NCI-H748 treated with DMSO at 0.1 percent for 48 hours (cell line): Measurements from ENCODE around the gene TRIM75.
"Not testable (repeated sequence)": the region's sequence is repeated elsewhere in the genome, so short reads cannot be mapped to it uniquely, and the experiment has no call there.

Experiments
- DNase-seq: peaks from one replicate; lab custom pipeline; 2025; lab: John Stamatoyannopoulos, UW

TRIM75 gene

GRCh38 chr4:165053645-165054044, at the start of gene TRIM75:
TRIM75 (plus strand) TSS chr4:165053866; CDS start chr4:165059148, 5,282 bp downstream.
- no peak for DNase-seq

GRCh38 chr4:165005352-165005925, 48.2 kb upstream of the TRIM75 start:
- DNase-seq = no peak

GRCh38 chr4:165006456-165006855, 47.2 kb upstream of the TRIM75 start:
- DNase-seq = no peak

GRCh38 chr4:165006886-165007285, 46.8 kb upstream of the TRIM75 start:
- DNase-seq = no peak

GRCh38 chr4:165009493-165010227, 44.0 kb upstream of the TRIM75 start:
- no peak for DNase-seq

GRCh38 chr4:165010487-165010886, 43.2 kb upstream of the TRIM75 start:
- DNase-seq = no peak

GRCh38 chr4:165010991-165011390, 42.7 kb upstream of the TRIM75 start:
- DNase-seq = no peak

- no peak for DNase-seq
Measured at GRCh38 chr4:165011403-165011802, 42.3 kb upstream of the TRIM75 start.

- no peak for DNase-seq
Measured at GRCh38 chr4:165013691-165014090, 40.0 kb upstream of the TRIM75 start.

- DNase-seq = no peak
Measured at GRCh38 chr4:165016971-165017370, 36.7 kb upstream of the TRIM75 start.

- not testable (repeated sequence) for DNase-seq
Measured at GRCh38 chr4:165019995-165020394, 33.7 kb upstream of the TRIM75 start.

- DNase-seq = not testable (repeated sequence)
Measured at GRCh38 chr4:165025782-165026181, 27.9 kb upstream of the TRIM75 start.

- DNase-seq = no peak
Measured at GRCh38 chr4:165027762-165028402, 25.8 kb upstream of the TRIM75 start.

- DNase-seq = no peak
Measured at GRCh38 chr4:165031436-165032211, 22.0 kb upstream of the TRIM75 start, which contains the start of gene TRIM60. TRIM60 (plus strand) TSS chr4:165031999; CDS start chr4:165040073, 8,074 bp downstream.

GRCh38 chr4:165048170-165048569, 5.5 kb upstream of the TRIM75 start:
- DNase-seq = no peak

- no peak for DNase-seq
Measured at GRCh38 chr4:165052627-165053026, 1.0 kb upstream of the TRIM75 start.

GRCh38 chr4:165055601-165056000, 1.9 kb downstream of the TRIM75 start:
- no peak for DNase-seq

GRCh38 chr4:165058666-165059065, 5.0 kb downstream of the TRIM75 start:
- DNase-seq = no peak

- DNase-seq = no peak
Measured at GRCh38 chr4:165059386-165059785, 5.7 kb downstream of the TRIM75 start.

- DNase-seq = no peak
Measured at GRCh38 chr4:165060938-165061337, 7.3 kb downstream of the TRIM75 start.

- DNase-seq = no peak
Measured at GRCh38 chr4:165070560-165070959, 16.9 kb downstream of the TRIM75 start.

- not testable (repeated sequence) for DNase-seq
Measured at GRCh38 chr4:165073346-165073745, 19.7 kb downstream of the TRIM75 start.
